Ovary (tissue), 3 donors: ENCODE data around the gene THBD.

Experiments
- CTCF ChIP-seq, 3 donors: fragments of 450-650 bp in 2 of 3; fragments of 200-600 bp in 1 of 3; IDR thresholded peaks; one replicate each; pipeline versions ENCODE4 v1.5.1 to v1.8.0; 2016 to 2022; ENCODE audit warnings: antibody characterized with exemption in 3 of 3, mild to moderate bottlenecking in 1 of 3
- EP300 ChIP-seq: sonication (generic); formaldehyde crosslinking; IDR thresholded peaks from one replicate; pipeline ENCODE4 v1.6.1; 2017; ENCODE audit warnings: antibody characterized with exemption
- POLR2A ChIP-seq: fragments of 450-650 bp; IDR thresholded peaks from one replicate; pipeline ENCODE4 v1.6.1; 2017; ENCODE audit warnings: antibody characterized with exemption, mild to moderate bottlenecking, moderate library complexity
- donor health status: DM: no; HTN: no; CAD: no.

DNA sequence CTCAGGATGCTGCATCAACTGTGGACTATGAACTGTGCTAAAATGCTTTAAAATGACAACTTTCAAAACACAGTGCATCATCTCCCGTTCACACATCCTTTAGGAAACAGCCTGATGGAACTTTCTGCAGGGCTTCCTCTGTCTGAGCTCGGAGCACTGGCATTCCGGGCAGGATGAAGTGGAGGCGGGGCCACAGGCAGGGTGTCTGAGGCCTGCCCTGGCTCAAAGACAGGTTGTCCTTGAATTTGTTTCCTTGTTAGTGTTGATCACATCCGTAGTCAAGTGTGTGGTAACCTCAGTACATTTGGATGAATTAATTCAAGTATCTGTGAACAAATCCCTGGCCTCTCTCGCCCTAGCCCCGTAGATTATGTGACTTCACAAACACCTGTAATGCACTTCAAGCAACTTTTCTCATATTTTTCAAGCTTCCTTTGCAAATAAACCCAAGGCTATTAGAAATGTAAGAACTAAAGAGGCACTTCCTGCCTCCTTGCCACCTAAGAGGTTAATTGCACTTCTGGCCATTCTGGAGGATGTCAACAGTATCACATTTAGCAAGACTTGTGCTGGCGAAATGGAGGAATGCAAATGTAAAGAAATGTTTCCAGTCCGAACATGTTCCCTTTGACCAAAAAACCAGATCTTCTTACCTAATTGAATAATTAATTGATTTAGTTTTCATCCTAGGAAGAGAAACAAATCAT lies 33.5 kb upstream of the THBD start:
- TF ChIP-seq CTCF (IDR thresholded peaks at IDR 0.05) (no peak), POLR2A (no peak), EP300 (no peak)
